ENCODE data around the gene C10orf62. TPM values are rescaled to one million over a fixed set of nuclear protein-coding genes. Genes with fewer than 3 reads are reported as not detected.

The C10orf62 gene
- total and polyA plus RNA-seq, 9 of the 15 experiments (the other 6 are each of a cell fraction or from before 2014, with no cell fraction given): not detected

DNA sequence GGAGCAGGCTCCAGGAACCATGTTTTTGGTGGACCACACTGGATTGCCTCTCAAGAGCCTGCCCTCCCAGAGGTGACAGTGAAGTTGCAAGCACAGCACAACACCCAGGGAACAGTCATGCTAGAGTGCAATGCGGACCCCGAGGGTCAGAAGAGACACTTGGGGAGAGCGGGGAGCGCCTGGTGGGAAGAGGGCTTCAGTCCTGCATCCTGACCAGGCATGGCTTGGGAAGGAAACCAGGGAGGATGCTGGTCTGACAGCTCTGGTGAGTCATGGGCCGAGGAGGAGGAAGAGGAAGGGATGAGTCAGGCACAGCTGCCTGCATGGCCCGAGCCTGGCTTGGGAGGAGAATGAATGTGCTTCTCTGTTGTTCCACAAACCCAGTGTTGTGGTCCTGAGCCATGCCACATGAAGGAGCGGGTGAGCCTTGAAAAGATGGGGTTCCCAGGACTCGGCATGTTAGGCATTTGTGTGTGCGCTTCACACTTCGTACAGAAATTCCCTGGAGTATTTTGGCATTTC lies 46.4 kb upstream of the C10orf62 start (continued):
- TF ChIP-seq ESRRB (CRISPR knock-in tag; IDR thresholded peaks at IDR 0.05; ENCODE audit: borderline replicate concordance): no peak
- TF ChIP-seq SMARCA5 (IDR thresholded peaks at IDR 0.05): no peak
- no peak for TF ChIP-seq PRMT5 (CRISPR knock-in tag; IDR thresholded peaks at IDR 0.05)
- TF ChIP-seq ZNF431 (CRISPR knock-in tag; IDR thresholded peaks at IDR 0.05): no peak
- no peak for TF ChIP-seq ZNF347 (CRISPR knock-in tag; IDR thresholded peaks at IDR 0.05; ENCODE audit: low read depth)
- TF ChIP-seq, protein P1, sequence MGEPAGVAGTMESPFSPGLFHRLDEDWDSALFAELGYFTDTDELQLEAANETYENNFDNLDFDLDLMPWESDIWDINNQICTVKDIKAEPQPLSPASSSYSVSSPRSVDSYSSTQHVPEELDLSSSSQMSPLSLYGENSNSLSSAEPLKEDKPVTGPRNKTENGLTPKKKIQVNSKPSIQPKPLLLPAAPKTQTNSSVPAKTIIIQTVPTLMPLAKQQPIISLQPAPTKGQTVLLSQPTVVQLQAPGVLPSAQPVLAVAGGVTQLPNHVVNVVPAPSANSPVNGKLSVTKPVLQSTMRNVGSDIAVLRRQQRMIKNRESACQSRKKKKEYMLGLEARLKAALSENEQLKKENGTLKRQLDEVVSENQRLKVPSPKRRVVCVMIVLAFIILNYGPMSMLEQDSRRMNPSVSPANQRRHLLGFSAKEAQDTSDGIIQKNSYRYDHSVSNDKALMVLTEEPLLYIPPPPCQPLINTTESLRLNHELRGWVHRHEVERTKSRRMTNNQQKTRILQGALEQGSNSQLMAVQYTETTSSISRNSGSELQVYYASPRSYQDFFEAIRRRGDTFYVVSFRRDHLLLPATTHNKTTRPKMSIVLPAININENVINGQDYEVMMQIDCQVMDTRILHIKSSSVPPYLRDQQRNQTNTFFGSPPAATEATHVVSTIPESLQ (CRISPR knock-in tag; IDR thresholded peaks at IDR 0.05): no peak
- no peak for TF ChIP-seq RBM14 (IDR thresholded peaks at IDR 0.05; ENCODE audit: borderline replicate concordance, insufficient read depth, low read depth, low read length)
- TF ChIP-seq, protein P2, sequence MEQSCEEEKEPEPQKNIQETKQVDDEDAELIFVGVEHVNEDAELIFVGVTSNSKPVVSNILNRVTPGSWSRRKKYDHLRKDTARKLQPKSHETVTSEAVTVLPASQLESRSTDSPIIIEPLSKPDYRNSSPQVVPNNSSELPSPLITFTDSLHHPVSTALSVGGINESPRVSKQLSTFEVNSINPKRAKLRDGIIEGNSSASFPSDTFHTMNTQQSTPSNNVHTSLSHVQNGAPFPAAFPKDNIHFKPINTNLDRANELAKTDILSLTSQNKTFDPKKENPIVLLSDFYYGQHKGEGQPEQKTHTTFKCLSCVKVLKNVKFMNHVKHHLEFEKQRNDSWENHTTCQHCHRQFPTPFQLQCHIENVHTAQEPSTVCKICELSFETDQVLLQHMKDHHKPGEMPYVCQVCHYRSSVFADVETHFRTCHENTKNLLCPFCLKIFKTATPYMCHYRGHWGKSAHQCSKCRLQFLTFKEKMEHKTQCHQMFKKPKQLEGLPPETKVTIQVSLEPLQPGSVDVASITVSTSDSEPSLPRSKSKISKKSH (CRISPR knock-in tag; IDR thresholded peaks at IDR 0.05): no peak
- no peak for TF ChIP-seq LEF1 (IDR thresholded peaks at IDR 0.05)
- TF ChIP-seq, protein P3, sequence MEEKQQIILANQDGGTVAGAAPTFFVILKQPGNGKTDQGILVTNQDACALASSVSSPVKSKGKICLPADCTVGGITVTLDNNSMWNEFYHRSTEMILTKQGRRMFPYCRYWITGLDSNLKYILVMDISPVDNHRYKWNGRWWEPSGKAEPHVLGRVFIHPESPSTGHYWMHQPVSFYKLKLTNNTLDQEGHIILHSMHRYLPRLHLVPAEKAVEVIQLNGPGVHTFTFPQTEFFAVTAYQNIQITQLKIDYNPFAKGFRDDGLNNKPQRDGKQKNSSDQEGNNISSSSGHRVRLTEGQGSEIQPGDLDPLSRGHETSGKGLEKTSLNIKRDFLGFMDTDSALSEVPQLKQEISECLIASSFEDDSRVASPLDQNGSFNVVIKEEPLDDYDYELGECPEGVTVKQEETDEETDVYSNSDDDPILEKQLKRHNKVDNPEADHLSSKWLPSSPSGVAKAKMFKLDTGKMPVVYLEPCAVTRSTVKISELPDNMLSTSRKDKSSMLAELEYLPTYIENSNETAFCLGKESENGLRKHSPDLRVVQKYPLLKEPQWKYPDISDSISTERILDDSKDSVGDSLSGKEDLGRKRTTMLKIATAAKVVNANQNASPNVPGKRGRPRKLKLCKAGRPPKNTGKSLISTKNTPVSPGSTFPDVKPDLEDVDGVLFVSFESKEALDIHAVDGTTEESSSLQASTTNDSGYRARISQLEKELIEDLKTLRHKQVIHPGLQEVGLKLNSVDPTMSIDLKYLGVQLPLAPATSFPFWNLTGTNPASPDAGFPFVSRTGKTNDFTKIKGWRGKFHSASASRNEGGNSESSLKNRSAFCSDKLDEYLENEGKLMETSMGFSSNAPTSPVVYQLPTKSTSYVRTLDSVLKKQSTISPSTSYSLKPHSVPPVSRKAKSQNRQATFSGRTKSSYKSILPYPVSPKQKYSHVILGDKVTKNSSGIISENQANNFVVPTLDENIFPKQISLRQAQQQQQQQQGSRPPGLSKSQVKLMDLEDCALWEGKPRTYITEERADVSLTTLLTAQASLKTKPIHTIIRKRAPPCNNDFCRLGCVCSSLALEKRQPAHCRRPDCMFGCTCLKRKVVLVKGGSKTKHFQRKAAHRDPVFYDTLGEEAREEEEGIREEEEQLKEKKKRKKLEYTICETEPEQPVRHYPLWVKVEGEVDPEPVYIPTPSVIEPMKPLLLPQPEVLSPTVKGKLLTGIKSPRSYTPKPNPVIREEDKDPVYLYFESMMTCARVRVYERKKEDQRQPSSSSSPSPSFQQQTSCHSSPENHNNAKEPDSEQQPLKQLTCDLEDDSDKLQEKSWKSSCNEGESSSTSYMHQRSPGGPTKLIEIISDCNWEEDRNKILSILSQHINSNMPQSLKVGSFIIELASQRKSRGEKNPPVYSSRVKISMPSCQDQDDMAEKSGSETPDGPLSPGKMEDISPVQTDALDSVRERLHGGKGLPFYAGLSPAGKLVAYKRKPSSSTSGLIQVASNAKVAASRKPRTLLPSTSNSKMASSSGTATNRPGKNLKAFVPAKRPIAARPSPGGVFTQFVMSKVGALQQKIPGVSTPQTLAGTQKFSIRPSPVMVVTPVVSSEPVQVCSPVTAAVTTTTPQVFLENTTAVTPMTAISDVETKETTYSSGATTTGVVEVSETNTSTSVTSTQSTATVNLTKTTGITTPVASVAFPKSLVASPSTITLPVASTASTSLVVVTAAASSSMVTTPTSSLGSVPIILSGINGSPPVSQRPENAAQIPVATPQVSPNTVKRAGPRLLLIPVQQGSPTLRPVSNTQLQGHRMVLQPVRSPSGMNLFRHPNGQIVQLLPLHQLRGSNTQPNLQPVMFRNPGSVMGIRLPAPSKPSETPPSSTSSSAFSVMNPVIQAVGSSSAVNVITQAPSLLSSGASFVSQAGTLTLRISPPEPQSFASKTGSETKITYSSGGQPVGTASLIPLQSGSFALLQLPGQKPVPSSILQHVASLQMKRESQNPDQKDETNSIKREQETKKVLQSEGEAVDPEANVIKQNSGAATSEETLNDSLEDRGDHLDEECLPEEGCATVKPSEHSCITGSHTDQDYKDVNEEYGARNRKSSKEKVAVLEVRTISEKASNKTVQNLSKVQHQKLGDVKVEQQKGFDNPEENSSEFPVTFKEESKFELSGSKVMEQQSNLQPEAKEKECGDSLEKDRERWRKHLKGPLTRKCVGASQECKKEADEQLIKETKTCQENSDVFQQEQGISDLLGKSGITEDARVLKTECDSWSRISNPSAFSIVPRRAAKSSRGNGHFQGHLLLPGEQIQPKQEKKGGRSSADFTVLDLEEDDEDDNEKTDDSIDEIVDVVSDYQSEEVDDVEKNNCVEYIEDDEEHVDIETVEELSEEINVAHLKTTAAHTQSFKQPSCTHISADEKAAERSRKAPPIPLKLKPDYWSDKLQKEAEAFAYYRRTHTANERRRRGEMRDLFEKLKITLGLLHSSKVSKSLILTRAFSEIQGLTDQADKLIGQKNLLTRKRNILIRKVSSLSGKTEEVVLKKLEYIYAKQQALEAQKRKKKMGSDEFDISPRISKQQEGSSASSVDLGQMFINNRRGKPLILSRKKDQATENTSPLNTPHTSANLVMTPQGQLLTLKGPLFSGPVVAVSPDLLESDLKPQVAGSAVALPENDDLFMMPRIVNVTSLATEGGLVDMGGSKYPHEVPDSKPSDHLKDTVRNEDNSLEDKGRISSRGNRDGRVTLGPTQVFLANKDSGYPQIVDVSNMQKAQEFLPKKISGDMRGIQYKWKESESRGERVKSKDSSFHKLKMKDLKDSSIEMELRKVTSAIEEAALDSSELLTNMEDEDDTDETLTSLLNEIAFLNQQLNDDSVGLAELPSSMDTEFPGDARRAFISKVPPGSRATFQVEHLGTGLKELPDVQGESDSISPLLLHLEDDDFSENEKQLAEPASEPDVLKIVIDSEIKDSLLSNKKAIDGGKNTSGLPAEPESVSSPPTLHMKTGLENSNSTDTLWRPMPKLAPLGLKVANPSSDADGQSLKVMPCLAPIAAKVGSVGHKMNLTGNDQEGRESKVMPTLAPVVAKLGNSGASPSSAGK (IDR thresholded peaks at IDR 0.05): no peak
- TF ChIP-seq ARID1B (IDR thresholded peaks at IDR 0.05): peak; percentile 77
- TF ChIP-seq GATAD2B (IDR thresholded peaks at IDR 0.05; ENCODE audit: borderline replicate concordance): no peak
- TF ChIP-seq CHD2 (IDR thresholded peaks at IDR 0.05; ENCODE audit: low read depth, low read length): no peak
- no peak for TF ChIP-seq FOXJ2 (tag; IDR thresholded peaks at IDR 0.05)
- TF ChIP-seq MTA1 (IDR thresholded peaks at IDR 0.05; ENCODE audit: borderline replicate concordance): peak; percentile 24; the same call in 1 of the 2 replicates

Measured in K562 (cell line).